ENCODE measurements around the gene ELAPOR1. TPM values are rescaled to one million over a fixed set of nuclear protein-coding genes. Genes with fewer than 3 reads are reported as not detected.
A peak's percentile ranks its signal among the peaks of the same experiment; 100 is the strongest.

The ELAPOR1 gene
- total RNA-seq, 1 donor from 2014 or later, result 24.4 TPM

GRCh38 chr1:109111386-109112055 lies 2.4 kb upstream of the ELAPOR1 start:
- H3K9me3 ChIP-seq, result no peaks in the 10 kb centered on the region
- H3K27me3 ChIP-seq (ENCODE audit: low read depth), result peaks cover 29% of the 10 kb centered on the region
- H3K4me3 ChIP-seq, result no peak overlapping the region
- peaks cover 23% of the 10 kb centered on the region for H3K4me1 ChIP-seq
- no peaks in the 10 kb centered on the region for H3K36me3 ChIP-seq
- no peak for DNase-seq
- no peak for TF ChIP-seq CTCF (IDR thresholded peaks at IDR 0.05)
- no peak overlapping the region for H3K27ac ChIP-seq
- ATAC-seq, result no peak
- intact Hi-C loops (cut with DNase I), result no loop called here

DNA sequence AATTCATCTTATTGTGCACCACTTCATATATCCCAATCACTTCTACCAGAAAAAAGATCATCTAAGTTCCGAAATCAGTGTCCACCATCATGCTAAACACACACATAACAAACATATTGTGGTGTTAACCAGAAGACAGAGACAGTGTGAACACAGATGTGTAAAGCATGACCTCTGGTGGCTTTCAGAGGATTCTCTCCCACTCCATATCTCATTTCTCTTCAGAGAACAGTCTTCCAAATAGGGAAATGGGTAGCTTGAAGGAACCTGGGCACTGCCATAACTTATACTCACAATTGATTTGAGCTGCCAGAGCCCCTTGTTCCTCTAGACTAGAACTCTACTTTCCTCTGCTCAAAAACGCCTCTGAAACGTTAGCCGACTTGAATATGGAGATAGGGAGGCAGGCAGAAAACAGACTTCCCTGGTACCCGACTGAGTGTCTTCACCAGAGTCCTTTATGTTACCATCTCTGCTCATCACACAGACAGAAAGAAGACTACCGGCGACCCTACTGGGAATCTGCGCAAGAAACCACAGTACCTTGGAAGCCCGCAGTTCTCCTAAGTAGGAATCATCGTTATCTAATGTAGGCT lies 1.8 kb upstream of the ELAPOR1 start:
- peak overlapping the region; percentile 44 for H3K4me3 ChIP-seq
- ATAC-seq, result peak; percentile 6 to 40
- no peaks in the 10 kb centered on the region for H3K36me3 ChIP-seq
- H3K4me1 ChIP-seq, result peaks cover 23% of the 10 kb centered on the region
- no peaks in the 10 kb centered on the region for H3K9me3 ChIP-seq
- no peak for DNase-seq
- peaks cover 29% of the 10 kb centered on the region for H3K27me3 ChIP-seq (ENCODE audit: low read depth)
- intact Hi-C loops (cut with DNase I), result no loop called here
- no peak overlapping the region for H3K27ac ChIP-seq
- no peak for TF ChIP-seq CTCF (IDR thresholded peaks at IDR 0.05)

GRCh38 chr1:109112652-109113285 lies 1.1 kb upstream of the ELAPOR1 start:
- Histone ChIP-seq H3K27ac (no peak overlapping the region), H3K27me3 (ENCODE audit: low read depth) (peaks cover 29% of the 10 kb centered on the region), H3K4me1 (peaks cover 23% of the 10 kb centered on the region), H3K9me3 (no peaks in the 10 kb centered on the region), H3K36me3 (no peaks in the 10 kb centered on the region), H3K4me3 (peak overlapping the region; percentile 44)
- DNase-seq, result peak; percentile 96
- TF ChIP-seq CTCF (IDR thresholded peaks at IDR 0.05), result peak; percentile 99
- intact Hi-C loops (cut with DNase I), result no loop called here
- peak; percentile 95 to 97 for ATAC-seq

GRCh38 chr1:109114342-109114674 lies 393 bp downstream of the ELAPOR1 start:
- peaks cover 29% of the 10 kb centered on the region for H3K27me3 ChIP-seq (ENCODE audit: low read depth)
- no peaks in the 10 kb centered on the region for H3K9me3 ChIP-seq
- peak overlapping the region; percentile 44 for H3K4me3 ChIP-seq
- H3K36me3 ChIP-seq, result no peaks in the 10 kb centered on the region
- no peak for DNase-seq
- no peak for TF ChIP-seq CTCF (IDR thresholded peaks at IDR 0.05)
- intact Hi-C loops (cut with DNase I), result no loop called here
- no peak overlapping the region for H3K27ac ChIP-seq
- peaks cover 23% of the 10 kb centered on the region for H3K4me1 ChIP-seq
- no peak for ATAC-seq

DNA sequence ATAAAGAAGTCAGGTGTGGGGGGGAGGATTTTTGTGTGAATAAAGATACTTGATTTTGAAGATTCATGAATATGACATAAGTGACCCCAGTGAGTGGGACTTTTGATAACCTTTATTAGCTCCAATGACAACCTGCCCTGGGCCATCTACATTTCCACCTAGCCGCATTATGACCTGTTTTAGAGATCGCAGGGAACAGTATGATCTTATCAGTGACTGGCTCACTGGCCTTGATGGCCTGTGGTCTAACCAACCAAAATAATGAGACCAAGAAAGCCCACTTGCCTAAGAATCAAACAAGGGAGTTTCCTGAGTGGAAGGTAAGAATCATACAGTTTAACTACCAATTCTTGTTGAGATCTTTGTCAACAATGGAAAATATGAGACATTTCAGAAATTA lies 1.8 kb downstream of the ELAPOR1 start:
- H3K4me1 ChIP-seq, result peaks cover 23% of the 10 kb centered on the region
- DNase-seq (no peak), ATAC-seq (no peak)
- H3K27ac ChIP-seq, result no peak overlapping the region
- H3K36me3 ChIP-seq, result no peaks in the 10 kb centered on the region
- no peak for TF ChIP-seq CTCF (IDR thresholded peaks at IDR 0.05)
- no peaks in the 10 kb centered on the region for H3K9me3 ChIP-seq
- H3K4me3 ChIP-seq, result no peak overlapping the region
- H3K27me3 ChIP-seq (ENCODE audit: low read depth), result peaks cover 25% of the 10 kb centered on the region
- intact Hi-C loops (cut with DNase I), result no loop called here
